Pons (tissue), 1 donor: ENCODE data around the gene CCDC85A.

Experiments used
- DNase-seq: peaks from one replicate; pipeline ENCODE4 v3.0.0-alpha.2; 2016; ENCODE audit warnings: low spot score

The CCDC85A gene

DNA sequence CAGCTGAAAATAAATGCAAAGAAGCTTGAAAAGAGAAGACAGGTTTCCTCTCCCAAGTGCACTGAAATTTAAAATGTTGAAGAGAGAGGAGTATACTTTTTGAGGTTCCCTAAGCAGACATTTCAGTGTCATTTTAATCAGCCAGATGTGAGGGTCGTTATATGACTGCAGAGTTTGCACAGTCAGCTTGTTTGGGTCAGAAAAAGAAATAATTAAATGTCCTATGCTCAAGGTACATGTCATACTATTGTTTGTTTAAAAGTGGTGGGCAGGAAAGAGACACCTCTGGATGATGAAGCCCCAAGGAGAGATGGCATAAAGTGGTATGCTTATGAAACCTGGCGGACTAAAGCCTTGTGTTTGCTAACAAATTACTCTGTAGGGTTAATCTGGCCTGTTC lies 55.2 kb downstream of the CCDC85A start:
- no peak for DNase-seq

DNA sequence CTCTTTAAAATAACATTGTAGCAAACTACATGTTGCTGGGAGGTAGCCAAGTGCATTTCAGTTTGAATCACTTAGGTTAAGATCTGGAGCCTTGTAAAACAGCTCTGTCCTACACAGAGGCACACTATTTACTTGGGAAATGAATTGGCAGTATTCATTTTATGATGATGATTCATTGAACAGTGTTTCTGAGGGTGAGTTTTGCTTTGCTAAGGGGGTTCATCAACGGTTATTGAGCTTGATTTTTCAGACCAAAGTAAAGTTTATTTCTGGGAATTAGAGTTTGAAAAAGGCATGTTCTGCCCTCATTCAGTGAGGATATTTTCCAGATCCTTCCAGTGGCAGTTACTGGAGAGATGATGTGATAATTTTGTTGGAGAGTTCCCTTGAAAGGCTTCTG lies 55.6 kb downstream of the CCDC85A start:
- no peak for DNase-seq

DNA sequence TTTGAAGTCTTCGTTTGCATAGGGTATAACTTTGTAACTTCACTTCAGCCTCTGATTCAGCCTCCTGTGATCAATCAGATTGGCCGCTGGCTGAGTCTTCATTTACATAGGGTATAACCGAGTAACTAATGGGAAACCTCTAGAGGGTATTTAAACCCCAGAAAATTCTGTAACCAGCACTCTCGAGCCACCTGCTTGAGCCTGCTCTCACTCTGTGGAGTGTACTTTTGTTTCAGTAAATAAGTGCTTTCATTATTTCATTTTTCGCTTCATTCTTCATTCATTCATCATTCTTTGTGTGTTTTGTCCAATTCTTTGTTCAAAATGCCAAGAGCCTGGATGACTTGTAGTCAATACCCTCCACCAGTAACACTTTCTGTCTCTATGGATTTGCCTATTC lies 56.4 kb downstream of the CCDC85A start:
- no peak for DNase-seq

DNA sequence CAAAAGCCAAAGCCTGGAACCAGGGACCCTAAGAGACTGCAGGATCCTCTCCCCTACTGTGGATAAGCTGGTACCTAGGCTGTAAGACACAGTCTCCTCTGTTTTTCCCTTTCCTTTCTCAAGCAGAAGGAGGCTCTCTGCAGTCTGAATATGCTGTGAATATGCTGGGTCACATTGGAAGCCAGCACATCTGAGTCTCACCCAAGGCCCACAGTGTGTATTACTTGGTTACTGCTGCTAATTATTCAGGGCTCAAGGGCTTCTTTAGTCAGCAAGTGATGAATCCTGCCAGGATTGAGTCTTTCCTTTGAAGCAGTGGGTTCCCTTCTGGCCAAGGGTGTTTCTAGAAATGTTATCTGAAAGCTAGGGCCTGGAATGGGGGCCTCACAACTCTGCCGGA lies 60.7 kb downstream of the CCDC85A start:
- DNase-seq, result no peak

DNA sequence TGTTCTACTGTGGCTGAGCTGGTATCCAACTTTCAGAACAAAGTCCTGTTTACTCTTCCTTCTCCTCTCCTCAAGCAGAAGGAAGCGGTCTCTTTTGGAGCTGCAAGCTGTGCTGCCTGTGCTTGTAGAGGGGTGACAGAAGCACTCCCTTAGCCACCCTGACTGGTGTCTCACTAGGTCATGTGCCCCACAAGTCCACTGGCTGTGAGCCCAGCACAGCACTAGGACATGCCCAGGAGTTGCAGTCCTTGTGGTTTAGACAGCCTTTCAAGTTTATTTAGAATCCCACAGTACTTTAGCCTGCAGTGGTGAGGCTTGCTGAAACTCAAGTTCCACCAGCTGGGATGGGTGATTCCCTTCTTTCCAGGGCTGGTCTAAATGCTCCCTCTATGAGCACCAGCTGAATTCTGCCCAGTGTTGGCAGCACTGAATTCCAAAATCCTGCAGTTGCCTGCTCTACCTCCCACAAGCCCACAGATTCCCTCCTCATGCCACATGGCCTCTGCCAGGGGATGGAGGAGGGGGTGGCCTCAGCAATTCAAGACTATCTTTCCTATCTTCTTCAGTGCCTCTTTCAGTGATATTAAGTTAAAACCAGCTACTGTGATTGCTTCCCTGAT lies 61.2 kb downstream of the CCDC85A start:
- no peak for DNase-seq

DNA sequence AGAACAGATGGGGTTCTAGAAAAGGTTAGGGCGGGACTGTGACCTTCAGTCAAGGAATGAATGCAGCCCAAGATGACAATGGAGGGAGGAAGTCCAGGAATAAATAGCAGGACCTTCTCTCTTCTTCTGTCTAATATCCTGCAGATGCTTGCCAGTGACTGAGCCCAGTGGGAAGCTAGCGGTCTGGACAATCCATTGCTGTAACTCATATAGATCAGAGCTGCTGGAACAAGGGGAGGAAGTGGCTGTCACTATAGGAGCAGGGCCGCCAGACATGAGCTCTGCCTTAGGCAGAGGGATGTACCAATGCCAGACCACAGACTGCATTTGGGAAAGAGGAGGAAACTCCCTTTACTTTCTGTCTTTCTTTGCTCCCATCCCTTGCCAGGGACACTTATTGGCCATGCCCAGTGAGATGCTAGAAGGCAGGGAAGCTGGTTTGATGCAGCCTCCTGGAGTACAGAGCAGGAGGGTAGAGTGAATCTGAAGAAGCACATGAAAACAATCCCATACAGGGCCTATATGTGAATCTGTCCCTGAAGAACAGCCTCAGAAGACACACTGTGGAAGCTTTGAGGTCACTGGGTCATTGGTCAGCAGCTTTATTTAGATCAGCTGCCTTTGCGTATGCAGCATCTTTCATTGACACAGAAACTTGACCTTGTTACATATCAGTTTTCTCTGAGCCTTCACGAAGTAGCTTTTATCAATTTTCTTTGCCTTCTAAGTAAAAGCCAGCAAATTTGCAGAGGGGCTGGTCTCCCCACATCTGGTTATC lies 65.4 kb downstream of the CCDC85A start:
- DNase-seq, result no peak

DNA sequence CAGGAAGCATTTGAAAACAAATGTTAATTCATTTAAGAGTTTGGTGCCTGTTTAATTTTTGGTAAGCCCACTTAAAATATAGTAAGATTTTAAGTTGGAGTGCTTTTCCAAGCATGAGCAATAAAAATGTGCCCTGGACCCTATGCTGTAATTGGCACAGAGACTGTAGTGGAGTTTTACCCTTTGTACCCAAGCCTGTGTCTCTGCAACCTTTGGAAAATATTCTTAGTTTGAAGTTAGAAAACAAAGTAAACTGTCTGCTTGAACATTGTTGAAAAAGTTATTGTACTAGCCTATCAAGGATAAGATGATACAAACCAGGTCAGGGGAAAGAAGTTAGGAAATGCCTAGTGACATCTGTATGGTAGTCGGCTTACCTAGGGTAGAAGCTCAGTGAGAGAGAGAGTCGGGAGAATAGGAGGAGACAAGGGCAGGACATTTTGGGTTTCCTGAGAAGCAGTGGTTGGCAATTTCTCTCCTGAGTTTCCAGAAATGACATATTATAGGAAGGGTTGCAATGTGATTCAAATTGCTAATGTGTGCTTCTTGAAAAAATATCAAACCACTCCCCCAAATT lies 66.5 kb downstream of the CCDC85A start:
- no peak for DNase-seq

DNA sequence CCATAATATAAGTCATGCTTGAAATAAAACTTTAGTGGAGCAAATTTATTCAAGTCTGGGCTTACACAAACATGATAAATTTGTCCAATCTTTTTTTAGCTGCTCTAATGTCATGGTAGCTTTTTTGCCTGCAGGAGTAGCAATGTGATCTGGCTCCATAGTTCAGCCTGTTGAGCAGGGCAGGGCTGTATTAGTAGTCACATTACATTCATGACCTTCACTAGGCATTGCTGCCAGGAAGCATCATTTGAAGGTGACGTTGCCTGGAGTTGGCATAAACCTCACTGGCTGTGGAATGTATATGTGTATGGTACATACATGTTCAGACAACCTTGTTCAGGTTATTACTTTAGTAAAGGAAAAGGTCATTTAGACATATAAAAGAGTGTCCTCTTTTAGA lies 76.6 kb downstream of the CCDC85A start:
- no peak for DNase-seq

DNA sequence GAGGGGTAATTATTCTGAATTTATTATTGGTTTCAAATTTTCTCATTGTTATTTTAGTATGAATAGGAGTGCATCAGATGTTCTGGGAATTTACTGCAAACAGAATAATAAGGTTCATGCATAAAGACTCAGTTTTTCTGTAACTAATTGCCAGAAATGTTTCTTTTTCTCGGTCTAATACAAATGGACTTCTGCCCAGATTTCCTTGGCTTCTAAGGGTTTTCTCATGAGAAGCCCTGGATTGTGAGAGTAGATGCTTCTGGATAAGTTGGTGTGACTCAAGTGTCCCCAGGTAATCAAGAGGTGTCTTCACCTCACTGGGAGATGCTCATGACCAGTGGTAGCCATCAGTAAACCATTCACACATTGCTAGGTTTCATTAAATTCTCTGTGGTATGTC lies 78.5 kb downstream of the CCDC85A start:
- DNase-seq, result no peak

DNA sequence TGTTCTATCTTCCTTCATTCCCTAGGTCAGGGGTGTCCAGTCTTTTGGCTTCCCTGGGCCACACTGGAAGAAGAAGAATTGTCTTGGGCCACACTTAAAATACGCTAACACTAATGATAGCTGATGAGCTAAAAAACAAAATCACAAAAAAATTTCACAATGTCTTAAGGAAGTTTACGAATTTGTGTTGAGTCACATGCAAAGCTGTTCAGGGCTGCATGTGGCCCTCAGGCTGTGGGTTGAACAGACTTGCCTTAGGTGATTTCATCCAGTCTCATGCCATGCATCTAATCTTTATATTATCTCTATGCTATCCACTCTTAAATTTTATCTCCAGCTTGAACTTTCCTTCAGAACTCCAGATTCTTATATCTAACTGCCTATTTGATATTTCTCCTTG lies 80.1 kb downstream of the CCDC85A start:
- no peak for DNase-seq

DNA sequence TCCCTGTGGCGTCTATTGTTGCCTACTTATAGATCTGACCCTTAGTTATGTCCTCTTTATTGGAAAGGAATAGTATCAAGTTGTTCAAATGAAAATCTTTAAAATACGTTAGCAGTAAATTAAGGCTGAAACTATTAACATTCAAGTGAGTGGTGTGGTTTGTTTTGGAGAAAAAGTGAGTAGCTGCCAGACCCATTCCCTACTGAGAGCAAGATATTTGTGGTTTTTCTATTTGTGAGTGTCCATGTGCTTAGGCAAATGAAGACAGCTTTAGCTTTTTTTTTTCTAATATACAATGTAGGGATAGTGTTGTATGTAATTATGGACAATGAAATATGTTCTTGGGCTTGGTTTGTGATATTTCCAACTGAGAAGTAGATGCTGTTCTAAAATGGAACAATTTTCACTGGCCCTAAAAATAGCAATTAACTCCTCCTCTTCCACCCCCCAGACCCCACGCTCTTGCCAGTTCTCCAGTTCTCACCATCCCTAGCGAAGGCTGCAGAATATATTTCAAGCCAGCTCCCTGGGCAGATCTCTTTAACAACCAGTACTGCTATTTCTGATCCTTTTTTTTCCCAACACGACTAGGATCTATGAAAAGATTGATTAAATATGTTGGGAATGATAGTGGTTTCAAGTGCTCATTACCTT lies 83.1 kb downstream of the CCDC85A start:
- no peak for DNase-seq

DNA sequence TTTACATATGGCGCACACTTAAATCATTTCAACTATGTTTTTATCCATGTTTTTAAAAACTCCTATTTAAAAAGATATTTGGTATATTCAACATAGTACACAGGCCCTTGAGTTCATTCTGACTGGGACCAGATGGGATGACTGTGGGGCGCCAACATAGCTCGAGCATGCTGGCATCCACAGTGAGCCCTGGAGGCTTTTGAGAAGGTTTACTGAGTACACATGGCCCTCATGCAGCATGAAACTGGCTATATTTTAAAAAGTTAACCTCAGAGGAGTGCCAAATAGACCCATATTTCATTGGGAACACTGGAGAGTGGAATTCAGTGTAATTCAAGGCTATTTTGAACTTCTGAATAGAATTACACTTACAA lies 83.6 kb downstream of the CCDC85A start:
- no peak for DNase-seq

DNA sequence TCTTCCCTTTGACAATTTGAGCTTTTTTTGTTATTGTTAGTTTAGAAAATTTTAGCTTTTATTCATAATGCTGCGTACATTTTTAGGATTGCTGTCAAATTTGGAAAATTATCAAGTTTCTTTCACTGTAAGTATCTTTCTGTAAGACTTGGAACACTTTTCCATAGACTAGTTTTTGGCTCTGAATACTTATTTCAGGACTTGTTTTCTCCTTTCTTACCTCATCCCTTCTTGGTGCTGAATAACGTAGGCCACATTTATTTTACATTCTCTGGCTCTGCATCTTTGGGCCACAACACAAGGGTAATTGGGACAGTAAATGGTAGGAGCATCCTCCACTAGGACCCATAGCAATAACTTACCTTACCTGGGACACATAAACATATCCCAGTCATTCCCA lies 85.1 kb downstream of the CCDC85A start:
- DNase-seq, result no peak

DNA sequence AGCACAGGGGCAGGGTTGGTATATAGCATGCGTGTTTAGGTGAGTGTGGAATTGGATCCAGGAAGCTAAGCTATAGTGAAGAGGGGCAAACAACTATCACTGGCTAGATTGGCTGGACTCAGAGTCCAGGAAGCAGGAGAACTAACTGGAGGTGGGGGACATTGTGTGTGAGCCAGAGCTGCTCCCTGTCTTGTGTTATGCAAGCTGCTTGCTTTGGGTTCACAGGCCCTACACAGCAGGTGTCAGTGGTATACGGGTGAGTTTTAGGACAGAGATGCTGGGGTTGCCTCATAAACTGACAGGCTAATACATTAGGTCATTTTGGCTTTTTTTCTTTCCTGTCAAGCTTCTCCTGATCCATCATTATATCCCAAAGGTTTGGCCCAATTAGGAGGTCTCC lies 87.5 kb downstream of the CCDC85A start:
- DNase-seq, result no peak

DNA sequence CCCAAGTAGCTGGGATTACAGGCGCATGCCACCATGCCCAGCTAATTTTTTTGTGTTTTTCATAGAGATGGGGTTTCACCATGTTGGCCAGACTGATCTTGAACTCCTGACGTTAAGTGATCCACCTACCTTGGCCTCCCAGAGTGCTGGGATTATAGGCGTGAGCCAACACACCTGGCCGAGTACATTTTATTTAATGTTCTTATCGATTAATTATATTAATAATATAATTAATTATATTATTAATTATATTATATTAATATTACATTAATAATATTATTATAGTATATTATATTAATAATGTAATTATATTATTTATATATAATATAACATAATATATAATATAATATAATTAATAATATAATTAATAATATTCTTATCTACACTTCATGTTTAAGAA lies 101.4 kb downstream of the CCDC85A start:
- no peak for DNase-seq

DNA sequence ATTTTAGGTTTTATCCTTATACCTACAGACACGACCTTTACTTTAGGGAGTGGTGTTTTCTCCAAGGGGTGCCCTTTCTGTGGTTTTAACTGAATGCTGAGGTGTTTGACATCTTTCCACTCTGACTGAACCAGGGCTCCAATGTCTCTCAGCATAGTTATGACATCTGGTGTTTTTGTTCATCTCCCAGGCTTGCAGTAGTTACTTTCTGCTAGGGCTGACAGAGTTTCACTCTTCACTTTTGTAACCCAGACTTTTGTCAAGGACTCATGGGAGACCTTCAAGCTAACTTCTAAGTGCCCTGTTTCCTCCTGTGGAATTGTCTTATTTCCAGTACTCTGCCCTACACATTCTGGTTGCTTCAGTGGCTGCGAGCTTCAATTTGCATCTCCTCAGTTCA lies 103.1 kb downstream of the CCDC85A start:
- DNase-seq, result no peak

DNA sequence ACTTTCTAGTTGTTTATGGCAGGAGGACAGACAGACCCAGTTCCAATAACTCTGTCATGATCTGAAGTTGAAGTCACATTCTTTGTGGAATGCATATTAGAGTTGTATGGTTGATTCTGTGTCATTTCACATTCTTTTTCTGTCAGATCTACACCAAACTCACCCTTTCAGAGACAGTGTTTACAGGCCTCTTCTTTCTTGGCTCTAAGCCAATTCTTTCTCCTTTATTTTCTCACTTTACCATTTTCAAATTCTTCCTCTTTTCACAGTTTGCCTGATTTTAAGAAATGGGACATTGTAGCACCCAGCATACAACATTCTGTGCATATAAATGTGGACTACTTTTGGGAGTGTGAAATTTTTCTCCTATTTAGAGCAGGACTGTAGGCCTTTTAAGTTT lies 103.7 kb downstream of the CCDC85A start:
- no peak for DNase-seq

DNA sequence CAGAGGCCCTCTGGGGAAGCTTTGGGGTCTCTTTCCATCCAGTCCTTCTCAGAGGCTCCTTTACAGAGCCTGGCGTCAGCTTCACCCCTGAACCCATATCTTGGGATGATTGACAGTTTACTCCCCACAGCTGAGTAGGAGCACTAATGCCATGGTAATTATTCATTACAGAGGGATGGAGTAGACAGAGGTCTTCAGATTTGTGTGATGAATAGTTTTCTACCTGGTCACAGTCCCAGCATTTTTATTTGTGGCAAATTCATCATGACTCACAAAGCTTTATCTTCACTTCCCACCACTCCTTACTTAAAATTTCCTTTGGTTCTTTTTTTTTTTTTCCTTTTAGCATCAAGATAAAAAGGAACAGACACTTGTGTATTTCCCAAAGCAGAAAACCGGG lies 104.2 kb downstream of the CCDC85A start:
- DNase-seq, result no peak

DNA sequence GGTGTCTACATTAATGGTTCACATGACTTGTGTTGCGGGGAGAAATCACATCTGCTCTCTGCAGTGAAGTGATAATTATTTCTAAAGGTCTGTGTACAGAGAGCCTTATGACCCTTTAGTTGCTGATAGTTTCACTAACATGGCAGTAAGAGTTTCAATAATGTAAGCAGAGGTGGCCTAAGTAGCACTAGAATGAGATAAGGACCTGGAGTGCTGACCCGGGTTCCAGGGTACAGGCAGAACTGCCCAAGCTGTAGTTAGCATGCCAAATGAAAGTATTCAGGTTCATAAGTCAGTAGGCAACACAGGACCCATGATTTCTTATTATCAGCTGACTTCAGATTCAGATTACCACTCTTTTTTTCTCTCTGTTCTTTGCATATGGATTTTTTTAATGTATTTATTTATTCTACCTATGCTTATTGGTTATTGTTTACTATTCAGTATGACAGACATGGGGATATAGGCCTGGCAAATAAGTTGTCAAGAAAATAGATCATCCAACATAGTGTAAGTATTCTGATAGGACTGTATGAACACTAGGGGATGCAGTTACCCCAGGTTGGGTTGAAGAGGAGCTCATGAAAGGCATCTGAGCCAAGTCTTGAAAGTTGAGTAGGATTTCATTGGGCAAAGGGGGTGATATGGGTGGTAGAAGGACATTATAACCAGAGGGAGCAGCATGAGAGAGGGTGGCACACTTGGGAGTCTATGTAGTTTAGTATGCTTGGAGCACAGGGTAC lies 105.2 kb downstream of the CCDC85A start:
- no peak for DNase-seq

DNA sequence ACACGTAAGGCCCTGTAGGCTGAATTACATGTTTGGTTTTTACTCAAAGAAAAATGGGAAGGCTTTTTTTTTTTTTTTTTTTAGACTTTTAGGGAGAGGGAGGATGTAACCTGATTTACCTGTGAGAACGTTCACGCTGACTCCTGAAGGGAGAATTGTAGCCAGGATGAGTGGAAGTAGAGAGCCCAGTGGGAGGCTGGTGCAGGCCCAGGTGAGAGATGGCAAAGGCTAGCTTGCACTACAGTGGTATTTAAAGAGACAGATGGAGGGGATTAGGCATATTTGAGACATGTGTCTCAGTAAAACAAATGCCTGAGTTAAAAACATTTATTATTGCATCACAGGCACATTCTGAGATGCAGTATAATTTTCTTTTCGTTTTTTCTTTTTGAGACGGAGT lies 107.9 kb downstream of the CCDC85A start:
- no peak for DNase-seq

DNA sequence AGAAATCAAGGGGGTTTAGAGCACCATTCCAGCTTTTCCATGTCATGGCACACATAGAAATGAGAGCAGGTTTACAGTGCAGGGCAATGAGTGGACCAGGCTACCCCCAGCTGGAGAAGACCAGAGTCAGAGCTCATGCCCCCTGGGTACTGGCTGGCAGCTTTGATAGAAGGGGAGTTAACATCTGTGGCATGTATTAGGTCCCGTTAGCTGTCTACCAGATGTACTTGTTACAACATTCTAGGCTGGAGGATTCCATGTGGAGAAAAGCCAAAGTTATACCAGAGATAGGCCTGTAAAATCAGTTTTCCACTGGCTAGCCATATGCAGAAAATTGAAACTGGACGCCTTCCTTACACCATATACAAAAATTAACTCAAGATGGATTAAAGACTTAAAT lies 109.2 kb downstream of the CCDC85A start:
- DNase-seq, result no peak

DNA sequence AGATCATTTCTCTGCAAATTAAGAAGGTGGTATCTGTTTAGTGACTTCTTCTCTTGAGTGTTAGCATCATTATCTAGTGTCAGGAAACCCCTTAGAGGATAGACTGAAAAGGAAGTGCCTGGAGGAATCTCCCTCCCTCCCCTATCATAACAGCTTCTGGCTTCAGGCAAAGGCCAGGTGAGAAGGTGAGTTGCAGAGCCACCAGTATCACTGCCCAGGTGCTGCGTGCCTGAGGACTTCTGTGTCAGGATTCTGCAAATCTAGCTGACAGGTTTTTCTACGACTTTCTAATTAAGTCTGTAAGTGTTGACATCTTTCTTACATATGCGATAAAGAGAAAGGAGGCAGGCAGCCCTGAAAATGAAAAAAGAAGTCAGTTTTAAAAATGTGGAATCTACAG lies 111.9 kb downstream of the CCDC85A start:
- DNase-seq, result no peak

DNA sequence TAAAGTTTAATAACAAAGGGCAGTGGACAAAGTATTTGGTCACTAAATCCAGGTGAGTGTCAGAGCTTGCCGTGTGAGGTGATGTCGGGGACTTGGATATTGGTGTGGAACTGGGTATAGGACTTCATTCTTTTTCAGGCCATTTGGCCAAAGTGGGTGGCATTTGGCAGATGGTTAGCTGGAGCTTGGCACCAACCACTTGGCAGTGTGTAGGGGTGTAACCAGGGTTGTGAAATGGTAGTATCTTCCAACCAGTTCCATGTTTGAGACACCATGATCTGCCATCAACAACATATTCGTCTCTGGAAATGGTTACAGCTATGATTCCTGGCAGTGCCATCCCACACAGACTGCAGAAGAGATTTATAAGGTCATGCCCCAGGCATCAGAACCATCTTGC lies 113.9 kb downstream of the CCDC85A start:
- no peak for DNase-seq
